OCI-LY7 (cell line): ENCODE data around the gene ARAP1. TPM values are rescaled to one million over a fixed set of nuclear protein-coding genes. Genes with fewer than 3 reads are reported as not detected.

Experiments
- BruUV-seq: library from RNA; stranded (reverse); fragments of 400-500 nt; replicated peaks from 2 replicates; lab custom pipeline; 2021; lab: Mats Ljungman, UMichigan
- CTCF ChIA-PET: fragments of 300-600 bp; sonication (Branson Sonifier 250); formaldehyde crosslinking; loops from one replicate; lab custom pipeline; 2022; ENCODE audit warnings: antibody characterized with exemption; ENCODE audit not compliant: unreplicated experiment; lab: Charles Lee
- POLR2A ChIA-PET: fragments of 300-600 bp; sonication (Branson Sonifier 250); formaldehyde crosslinking; loops from one replicate; lab custom pipeline; 2022; ENCODE audit warnings: antibody characterized with exemption; lab: Charles Lee
- DNase-seq: peaks from one replicate; pipeline ENCODE4 v3.0.0-alpha.2; 2015; ENCODE audit warnings: low spot score
- H2AFZ ChIP-seq: fragments of 200-600 bp; sonication (generic), shearing (Covaris generic); 2 replicates; pipeline ENCODE4 v1.6.1; 2014; ENCODE audit warnings: mild to moderate bottlenecking, antibody characterized with exemption, low read length, moderate library complexity
- H3K27ac ChIP-seq: fragments of 200-600 bp; sonication (generic); 2 replicates; pipeline ENCODE4 v1.5.1; 2014; ENCODE audit warnings: mixed run types, low read depth, mild to moderate bottlenecking, moderate library complexity, low read length, inconsistent platforms; ENCODE audit not compliant: poor library complexity, severe bottlenecking
- H3K36me3 ChIP-seq: fragments of 200-600 bp; sonication (generic); 2 replicates; pipeline ENCODE4 v1.6.1; 2014; ENCODE audit warnings: mild to moderate bottlenecking, antibody characterized with exemption, low read length, moderate library complexity, mixed read lengths; ENCODE audit not compliant: insufficient read depth
- H3K4me1 ChIP-seq: fragments of 200-600 bp; sonication (generic); 2 replicates; pipeline ENCODE4 v1.5.1; 2014; ENCODE audit warnings: mild to moderate bottlenecking, low read length; ENCODE audit not compliant: insufficient read depth, poor library complexity, severe bottlenecking
- H3K4me2 ChIP-seq: fragments of 200-600 bp; sonication (generic); 2 replicates; pipeline ENCODE4 v1.6.1; 2014; ENCODE audit warnings: mild to moderate bottlenecking, low read length
- H3K4me3 ChIP-seq: fragments of 200-600 bp; sonication (generic); 2 replicates; pipeline ENCODE4 v1.5.1; 2014; ENCODE audit warnings: mild to moderate bottlenecking, low read depth, low read length; ENCODE audit not compliant: poor library complexity, severe bottlenecking
- H3K79me2 ChIP-seq: fragments of 200-600 bp; sonication (generic); 2 replicates; pipeline ENCODE4 v1.6.1; 2016; ENCODE audit warnings: low read depth, mild to moderate bottlenecking, low read length, moderate library complexity, mixed read lengths; ENCODE audit not compliant: insufficient read depth
- H3K9me2 ChIP-seq: fragments of 200-600 bp; sonication (generic); 2 replicates; pipeline ENCODE4 v1.6.1; 2016; ENCODE audit warnings: mild to moderate bottlenecking, low read length, mixed read lengths; ENCODE audit not compliant: insufficient read depth
- H3K9me3 ChIP-seq: fragments of 200-600 bp; sonication (generic); 2 replicates; pipeline ENCODE4 v1.6.1; 2014; ENCODE audit warnings: mild to moderate bottlenecking, mixed run types, low read length, mixed read lengths
- H4K20me1 ChIP-seq: fragments of 200-600 bp; sonication (generic); 2 replicates; pipeline ENCODE4 v1.6.1; 2014; ENCODE audit warnings: mild to moderate bottlenecking, antibody characterized with exemption, low read length, moderate library complexity, mixed read lengths; ENCODE audit not compliant: insufficient read depth
- CTCF ChIP-seq: fragments of 200-600 bp; sonication (generic); conservative IDR thresholded peaks from 2 replicates; pipeline ENCODE4 v1.5.1; 2014; ENCODE audit warnings: mild to moderate bottlenecking, antibody characterized with exemption, low read length, moderate library complexity, mixed read lengths
- EZH2phosphoT487 ChIP-seq: fragments of 200-600 bp; sonication (generic); IDR thresholded peaks from 2 replicates; pipeline ENCODE4 v1.6.1; 2018; ENCODE audit warnings: low read depth, borderline replicate concordance, mild to moderate bottlenecking, mixed run types, antibody characterized with exemption, low read length, moderate library complexity, mixed read lengths
- intact Hi-C: fragments of 100-400 bp; cut with micrococcal nuclease; formaldehyde crosslinking; loops from one replicate; pipeline ENCODE4 v1.10.0; 2022; ENCODE audit not compliant: unreplicated experiment
- total RNA-seq, 2 experiments: library from RNA; depleted of rRNA in 1 of 2; stranded (reverse); fragments of >200 nt in 1 of 2; shearing (Covaris generic) in 1 of 2; gene quantifications; 2 replicates each; pipeline ENCODE4 v1.2.3, GENCODE V29; 2014 to 2022

The ARAP1 gene
- total RNA-seq, 2 experiments from 2014 or later, result 65.6 to 106 TPM

GRCh38 chr11:72737336-72737735 is 14.9 kb downstream of the ARAP1 start:
- Histone ChIP-seq H2AFZ (no peak overlapping the region), H3K4me3 (peak overlapping the region; percentile 34), H4K20me1 (no peaks in the 10 kb centered on the region), H3K9me2 (no peaks in the 10 kb centered on the region), H3K27ac (peak overlapping the region; percentile 63), H3K9me3 (no peaks in the 10 kb centered on the region), H3K4me2 (peak overlapping the region; percentile 81), H3K4me1 (peaks cover 64% of the 10 kb centered on the region), H3K36me3 (peaks cover 2% of the 10 kb centered on the region), H3K79me2 (peaks cover 22% of the 10 kb centered on the region; the same call in 1 of the 2 replicates)
- TF ChIP-seq CTCF, result no peak
- no peak for TF ChIP-seq EZH2phosphoT487
- CTCF ChIA-PET, result interaction anchor here (0.6 kb wide), 2 partner anchors 51 to 409 kb away, joined by 3 read pairs; no protein-coding TSS in a partner anchor
- intact Hi-C loops, result loop anchor here (5.0 kb wide), 1 partner anchor 415 kb away; no protein-coding TSS in a partner anchor
- POLR2A ChIA-PET, result interaction anchor here (1.0 kb wide), 1 partner anchor 15 kb away, joined by 4 read pairs; no protein-coding TSS in a partner anchor
- BruUV-seq, result no TSS peak
- no peak for DNase-seq

GRCh38 chr11:72736452-72737069 is 15.6 kb downstream of the ARAP1 start:
- TF ChIP-seq CTCF (no peak), EZH2phosphoT487 (no peak)
- Histone ChIP-seq H4K20me1 (no peaks in the 10 kb centered on the region), H2AFZ (no peak overlapping the region), H3K4me2 (peak overlapping the region; percentile 81), H3K79me2 (peaks cover 22% of the 10 kb centered on the region; the same call in 1 of the 2 replicates), H3K4me3 (peak overlapping the region; percentile 34), H3K36me3 (peaks cover 9% of the 10 kb centered on the region), H3K9me3 (no peaks in the 10 kb centered on the region), H3K4me1 (peaks cover 56% of the 10 kb centered on the region), H3K27ac (peak overlapping the region; percentile 63), H3K9me2 (no peaks in the 10 kb centered on the region)
- no TSS peak for BruUV-seq
- intact Hi-C loops, result loop anchor here (5.0 kb wide), 1 partner anchor 416 kb away; no protein-coding TSS in a partner anchor
- POLR2A ChIA-PET, result interaction anchor here (0.8 to 1.0 kb wide), 2 partner anchors 14 to 16 kb away, joined by 3 to 4 read pairs; partner anchors contain the start of gene ARAP1
- DNase-seq, result peak; percentile 69
- CTCF ChIA-PET, result interaction anchor here (0.6 kb wide), 1 partner anchor 409 kb away, joined by 3 read pairs; no protein-coding TSS in a partner anchor
